ENCODE results near the gene SHC1.

The SHC1 gene

DNA sequence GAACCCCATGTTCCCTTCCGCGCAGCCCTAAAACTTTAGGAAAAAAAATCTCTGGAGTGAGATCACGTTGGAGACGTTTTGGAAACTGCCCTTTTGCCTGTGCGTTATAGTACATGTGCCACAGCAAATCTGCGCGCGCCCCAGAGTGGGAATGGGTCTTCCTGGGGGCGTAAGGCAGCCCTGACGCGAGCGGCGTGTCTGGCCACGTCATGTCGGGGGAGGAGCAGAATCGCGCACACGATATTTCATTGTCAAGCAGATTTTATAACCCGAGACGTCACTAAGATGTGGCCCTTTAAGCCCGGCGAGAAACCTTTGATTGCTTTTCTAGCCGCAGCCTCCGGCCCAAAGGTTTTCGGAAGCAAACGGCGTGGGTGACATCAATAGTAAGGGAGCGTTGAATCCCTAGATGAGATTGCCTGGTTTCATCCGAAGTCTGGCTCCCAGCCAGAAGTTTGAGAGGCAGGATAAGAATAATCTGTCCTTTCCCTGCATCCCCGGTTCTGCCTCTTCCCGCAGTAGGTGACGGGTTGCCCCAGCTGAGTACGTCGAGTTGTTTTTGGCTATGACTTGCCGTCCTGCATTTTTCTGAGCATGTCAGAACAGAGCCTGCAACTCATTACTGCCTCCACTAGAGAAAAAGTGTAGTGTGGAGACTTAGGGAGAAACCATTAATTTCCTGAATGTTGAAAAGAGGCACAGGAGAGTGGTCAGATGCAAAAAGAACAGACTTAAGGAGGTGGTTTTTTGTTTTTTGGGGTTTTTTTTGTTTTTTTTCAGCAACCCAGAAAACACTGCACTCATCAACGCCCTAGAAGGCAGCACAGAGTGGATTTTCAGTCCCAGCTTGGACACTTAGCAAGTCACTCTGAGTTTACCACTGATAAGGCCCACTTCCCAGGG is 33.2 kb downstream of the SHC1 start:
- peak; percentile 95 for DNase-seq

DNA sequence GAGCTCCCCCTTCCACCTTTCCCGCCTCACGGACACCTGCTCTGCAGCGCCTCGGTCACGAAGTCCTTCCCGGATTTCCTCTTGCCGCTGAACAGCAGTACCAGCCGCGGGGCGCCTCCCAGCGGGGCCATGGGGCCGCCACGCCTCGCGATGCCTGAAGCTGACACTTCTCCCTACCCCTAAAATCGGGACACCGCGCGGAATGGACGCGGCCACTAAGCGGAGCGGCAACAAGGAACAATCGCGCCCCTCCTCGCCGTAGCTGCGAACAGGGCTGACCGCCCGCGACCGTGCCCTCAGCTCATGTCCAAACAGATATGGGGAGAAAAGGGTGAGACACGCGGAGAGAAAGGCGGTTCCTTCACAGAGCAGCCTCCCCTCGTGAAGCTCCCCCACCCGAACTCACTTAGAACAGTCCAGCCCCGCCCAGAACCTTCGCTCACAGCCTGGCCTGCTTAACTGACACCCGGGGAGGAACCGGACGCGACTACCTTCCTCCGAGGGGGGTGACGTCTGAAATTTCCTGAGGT is 33.9 kb downstream of the SHC1 start, which contains the start of gene PMVK:
PMVK (minus strand) TSS at position 165 of the 530 bp plus-strand sequence; CDS start at position 131, 34 bp downstream.
- peak; percentile 97 for DNase-seq

DNA sequence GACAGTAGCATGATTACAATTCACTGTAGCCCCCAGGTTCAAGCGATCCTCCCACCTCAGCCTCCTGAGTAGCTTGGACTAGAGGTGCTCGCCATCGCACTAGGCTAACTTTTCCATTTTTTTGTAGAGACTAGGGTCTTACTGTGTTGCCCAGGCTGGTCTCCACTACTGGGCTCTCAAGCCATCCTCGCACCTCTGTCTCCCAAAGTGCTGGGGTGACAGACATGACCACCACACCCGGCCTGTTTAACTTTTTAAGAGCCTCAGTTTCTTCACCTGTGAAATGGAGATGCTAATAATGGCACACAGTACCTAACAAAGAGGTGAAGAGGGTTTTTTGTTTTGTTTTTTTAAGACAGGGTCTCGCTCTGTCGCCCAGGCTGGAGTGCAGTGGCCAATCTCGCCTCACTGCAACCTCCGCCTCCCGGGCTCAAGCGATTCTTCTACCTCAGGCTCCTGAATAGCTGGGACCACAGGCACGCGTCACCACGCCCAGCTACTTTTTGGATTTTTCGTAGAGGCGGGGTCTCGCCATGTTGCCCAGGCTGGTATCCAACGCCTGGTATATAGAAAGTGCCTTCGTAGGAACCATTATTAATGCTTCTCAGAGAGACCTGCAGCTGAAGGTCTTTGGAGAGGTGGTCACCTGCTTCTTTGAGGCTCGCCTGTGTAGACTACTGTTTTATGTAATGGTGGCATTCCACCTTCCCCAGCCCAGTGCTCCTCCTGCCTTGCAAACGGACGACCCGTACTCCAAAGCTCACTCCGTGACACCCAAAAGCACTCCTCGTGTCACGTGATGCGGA is 34.6 kb downstream of the SHC1 start:
- no peak for DNase-seq

DNA sequence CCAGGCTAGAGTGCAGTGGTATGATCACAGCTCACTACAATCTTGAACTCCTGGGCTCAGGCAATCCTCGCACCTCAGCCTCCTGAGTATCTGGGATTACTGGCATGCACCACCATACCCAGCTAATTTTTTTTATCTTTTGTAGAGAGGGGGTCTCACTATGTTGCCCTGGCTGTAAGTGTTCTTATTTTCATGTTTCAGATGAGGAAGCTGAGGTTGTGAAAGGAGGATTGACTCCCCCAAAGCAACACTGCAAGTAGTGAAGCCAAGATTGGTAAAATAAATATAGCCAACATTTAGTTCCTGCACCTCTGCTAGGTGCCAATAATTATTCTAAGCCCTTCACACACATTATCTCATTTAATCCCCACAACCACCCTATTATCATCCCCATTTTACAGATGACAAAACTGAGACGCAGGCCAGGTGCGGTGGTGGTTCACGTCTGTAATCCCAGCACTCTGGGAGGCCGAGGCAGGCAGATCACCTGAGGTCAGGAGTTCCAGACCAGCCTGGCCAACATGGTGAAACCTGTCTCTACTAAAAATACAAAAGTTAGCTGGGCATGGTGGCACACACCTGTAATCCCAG is 36.1 kb downstream of the SHC1 start:
- no peak for DNase-seq

DNA sequence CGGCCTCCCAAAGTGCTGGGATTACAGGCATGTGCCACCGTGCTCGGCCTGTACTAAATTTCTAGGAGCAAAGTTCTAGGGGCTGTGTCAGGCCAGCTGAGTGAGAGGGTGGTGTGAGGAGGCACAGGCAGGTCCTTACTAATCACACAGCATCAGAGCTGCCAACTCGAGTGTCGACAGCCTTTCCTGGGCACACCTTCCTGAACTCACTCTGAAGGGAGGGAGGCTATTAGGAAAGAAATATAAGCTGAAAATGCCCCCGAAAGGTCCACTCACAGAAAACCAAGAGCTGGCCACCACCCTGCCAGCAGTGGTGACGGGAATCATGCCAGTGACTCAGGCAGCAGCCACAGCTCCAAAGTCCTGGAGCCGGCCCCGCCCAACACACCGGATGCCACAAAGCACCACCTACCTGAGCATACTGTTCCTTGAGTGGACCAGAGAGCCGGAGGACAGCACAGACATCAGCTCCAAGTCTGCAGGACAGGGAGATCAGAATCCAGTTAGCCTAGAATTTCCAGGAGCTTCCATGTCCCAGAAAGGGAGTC is 38.5 kb downstream of the SHC1 start:
- DNase-seq: no peak

DNA sequence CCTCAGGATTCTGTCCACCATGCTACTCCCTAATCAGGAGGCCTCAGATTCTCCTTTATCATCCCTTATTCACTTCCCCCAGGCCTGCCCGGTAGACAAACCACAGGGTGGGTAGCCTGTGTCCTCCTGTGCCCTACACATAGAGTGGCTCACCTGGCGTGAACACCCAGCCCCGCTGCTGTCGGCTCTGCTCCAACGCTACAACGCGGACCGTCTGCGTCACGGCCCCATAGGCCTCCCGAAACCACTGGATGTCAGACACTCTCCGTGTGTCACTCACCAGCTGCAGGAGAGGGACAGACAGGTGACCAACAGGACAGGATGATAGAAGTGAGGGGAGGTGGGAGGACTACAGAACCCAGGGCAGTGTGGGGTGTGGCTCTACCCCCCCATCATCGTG is 44.3 kb downstream of the SHC1 start:
- no peak for DNase-seq

DNA sequence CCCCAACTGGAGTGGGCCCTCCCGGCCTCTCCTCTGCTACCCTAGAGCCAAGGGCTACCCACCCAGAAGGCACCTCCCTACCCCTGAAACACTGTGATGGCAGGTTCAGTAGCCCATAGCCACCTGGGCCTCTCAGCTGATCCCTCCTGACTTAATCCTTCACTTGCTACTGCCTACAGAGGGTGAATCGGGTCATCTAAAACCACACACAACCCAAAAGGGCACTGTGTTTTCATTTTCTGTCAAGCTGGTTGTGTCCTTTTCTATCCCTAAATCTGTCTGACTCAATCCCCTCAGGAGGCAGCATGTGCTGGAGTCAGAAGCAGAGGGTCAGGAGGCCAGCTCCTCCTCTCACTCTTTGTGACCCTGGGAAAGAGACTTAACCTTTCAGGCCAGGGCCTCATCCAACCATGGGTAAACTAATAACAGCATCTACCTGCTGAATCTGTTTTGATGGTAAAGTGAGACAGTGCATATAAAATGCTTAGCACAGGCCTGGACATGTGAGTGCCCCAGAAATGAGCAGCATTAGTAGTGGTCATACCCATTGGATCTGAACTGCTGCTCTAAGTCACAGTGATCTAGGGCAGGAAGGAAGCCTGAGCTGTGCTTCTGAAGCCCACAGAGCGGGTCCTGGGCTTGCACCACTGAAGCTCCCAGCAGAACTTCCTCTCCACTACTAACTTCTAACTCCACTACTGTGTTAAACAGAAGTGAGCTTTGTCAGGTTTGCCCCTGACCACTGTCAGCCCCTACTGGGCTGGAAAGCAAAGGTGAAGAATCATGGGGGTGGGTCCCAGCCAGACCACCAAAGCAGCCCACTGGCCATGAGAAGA is 45.0 kb downstream of the SHC1 start:
- no peak for DNase-seq

DNA sequence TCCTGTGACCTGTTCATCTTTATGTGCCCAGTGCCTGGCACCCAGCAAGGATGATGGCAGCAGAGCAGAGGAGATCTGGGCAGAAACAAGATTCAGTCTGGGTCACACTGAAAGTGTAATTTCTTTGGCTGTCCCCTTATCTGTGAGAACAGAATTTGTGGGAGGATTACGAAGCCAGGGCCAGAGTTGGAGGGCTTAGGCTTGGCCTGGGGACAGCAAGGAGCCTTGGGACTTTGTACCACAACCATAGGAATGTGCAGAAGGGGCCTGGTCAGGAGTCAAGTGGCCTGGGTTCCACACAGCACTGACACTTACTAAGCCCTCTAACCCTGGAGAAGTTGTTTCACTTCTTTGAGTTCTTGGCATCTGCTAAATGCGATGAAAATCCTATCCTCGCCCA is 46.9 kb downstream of the SHC1 start:
- no peak for DNase-seq

DNA sequence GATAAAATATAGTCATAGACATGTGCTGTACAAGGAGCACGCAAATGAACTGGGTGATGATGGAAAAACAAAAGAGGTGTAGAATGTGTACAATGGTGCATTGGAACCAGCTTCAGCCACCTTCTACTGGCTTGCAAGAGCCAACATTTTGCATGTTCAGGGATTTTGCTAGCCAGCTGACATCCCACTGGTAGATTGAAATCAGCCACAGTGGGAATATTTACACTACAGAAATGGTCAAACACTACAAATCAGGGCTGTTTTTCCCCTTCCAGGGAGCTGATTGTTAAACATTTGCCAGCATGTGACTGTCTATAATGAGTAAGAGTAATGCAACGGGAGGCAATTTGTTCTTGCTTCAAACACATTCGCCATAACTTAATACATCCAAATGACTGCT is 57.3 kb downstream of the SHC1 start:
- no peak for DNase-seq

DNA sequence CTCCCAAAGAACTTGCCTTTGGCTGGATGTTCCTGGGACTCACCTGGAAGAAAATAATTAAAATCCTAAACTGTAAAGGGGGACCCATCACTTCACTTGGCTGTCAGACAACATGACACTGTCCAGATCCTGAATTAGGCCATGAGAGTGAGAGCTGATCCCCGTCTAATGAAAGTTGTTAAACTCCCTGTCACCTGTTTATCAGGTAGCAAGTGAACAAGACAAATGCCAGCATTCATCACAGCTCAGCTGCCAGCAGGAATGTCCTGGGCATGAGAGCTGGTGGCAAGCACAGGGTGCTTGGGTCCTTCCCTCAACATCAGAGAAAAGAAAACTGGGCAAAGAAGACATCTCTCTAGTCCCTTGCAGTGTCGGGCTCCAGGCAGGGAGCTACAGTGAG is 57.8 kb downstream of the SHC1 start:
- DNase-seq: no peak

Data from fibroblast of skin of abdomen (primary cell).